ENCODE data around the gene MSANTD4.

- TF ChIP-seq CTCF (IDR thresholded peaks at IDR 0.05; ENCODE audit: extremely low read depth in 1 of 2, insufficient read depth in 1 of 2, low read depth in 1 of 2, low read length in 2 of 2) (no peak), POLR2A (IDR thresholded peaks at IDR 0.05; ENCODE audit: low read depth, low read length) (no peak), MAX (IDR thresholded peaks at IDR 0.05; ENCODE audit: insufficient read depth, insufficient read length) (no peak), POLR2AphosphoS5 (IDR thresholded peaks at IDR 0.05; ENCODE audit: insufficient read depth, low read depth, low read length) (no peak), MYC (IDR thresholded peaks at IDR 0.05; ENCODE audit: low read depth, low read length) (no peak), FOS (IDR thresholded peaks at IDR 0.05; ENCODE audit: borderline replicate concordance, insufficient read depth, low read length) (no peak), EZH2 (IDR thresholded peaks at IDR 0.05; ENCODE audit: borderline replicate concordance, low read depth, low read length, severe bottlenecking) (no peak), JUN (IDR thresholded peaks at IDR 0.05; ENCODE audit: borderline replicate concordance, insufficient read depth, insufficient read length, low read depth) (no peak), GATA2 (IDR thresholded peaks at IDR 0.05; ENCODE audit: insufficient read depth, insufficient read length, low read depth, low read length) (no peak)
Observed at GRCh38 chr11:105989124-105989523, 32.9 kb downstream of the MSANTD4 start.

All from endothelial cell of umbilical vein (primary cell).